SK-N-SH treated with all-trans-retinoic acid at 6 μM for 48 hours (cell line): ENCODE results near the gene SLCO1A2.

ENCODE experiments used
- CSRNP3 ChIP-seq: fragments of 250-450 bp; sonication (Bioruptor Pico); IDR thresholded peaks from 2 replicates; pipeline ENCODE4 v1.5.1; 2021; ENCODE audit warnings: mild to moderate bottlenecking, moderate library complexity
- ISL1 ChIP-seq: fragments of 250-450 bp; sonication (Bioruptor Pico); IDR thresholded peaks from 2 replicates; pipeline ENCODE4 v2.1.2; 2022; ENCODE audit warnings: mild to moderate bottlenecking, moderate library complexity
- OSR1 ChIP-seq: fragments of 250-450 bp; sonication (Bioruptor Pico); IDR thresholded peaks from 2 replicates; pipeline ENCODE4 v1.8.0; 2022; ENCODE audit warnings: moderate library complexity, mild to moderate bottlenecking, inconsistent platforms
- ZFP30 ChIP-seq: fragments of 450-650 bp; formaldehyde crosslinking; IDR thresholded peaks from 2 replicates; pipeline ENCODE4 v1.5.0; 2022; ENCODE audit warnings: mild to moderate bottlenecking, moderate library complexity
- ZNF565 ChIP-seq: fragments of 450-650 bp; formaldehyde crosslinking; conservative IDR thresholded peaks from 2 replicates; pipeline ENCODE4 v1.5.0; 2020; ENCODE audit warnings: low read depth, mild to moderate bottlenecking, moderate library complexity
- TF ChIP-seq, protein P1 (sequence below): fragments of 250-450 bp; sonication (Bioruptor Pico); IDR thresholded peaks from 2 replicates; pipeline ENCODE4 v1.8.0; 2020; ENCODE audit warnings: mild to moderate bottlenecking, moderate library complexity, borderline replicate concordance

DNA sequence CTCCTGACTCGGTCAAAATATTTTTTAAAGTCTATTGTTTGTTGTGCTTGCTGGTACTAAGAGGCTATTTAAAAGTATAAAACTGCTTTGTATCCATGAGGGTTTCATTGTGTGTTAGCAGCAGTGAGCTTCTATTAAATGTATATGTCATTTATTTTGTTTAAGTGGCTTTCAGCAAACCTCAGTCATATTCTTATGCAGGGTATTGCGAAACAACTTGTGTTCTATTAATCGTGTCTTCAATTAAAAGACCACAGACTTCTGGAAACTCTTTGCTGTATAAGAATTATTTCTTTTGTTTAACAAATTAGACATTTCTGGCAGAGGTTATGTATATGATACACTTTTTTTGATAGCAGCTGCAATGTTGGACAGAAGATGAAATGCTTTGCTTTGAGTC is 44.5 kb upstream of the SLCO1A2 start:
- TF ChIP-seq ISL1 (CRISPR knock-in tag) (no peak), ZFP30 (CRISPR knock-in tag) (no peak), ZNF565 (CRISPR knock-in tag) (no peak), CSRNP3 (CRISPR knock-in tag) (no peak), OSR1 (CRISPR knock-in tag) (no peak)
- TF ChIP-seq, protein P1, sequence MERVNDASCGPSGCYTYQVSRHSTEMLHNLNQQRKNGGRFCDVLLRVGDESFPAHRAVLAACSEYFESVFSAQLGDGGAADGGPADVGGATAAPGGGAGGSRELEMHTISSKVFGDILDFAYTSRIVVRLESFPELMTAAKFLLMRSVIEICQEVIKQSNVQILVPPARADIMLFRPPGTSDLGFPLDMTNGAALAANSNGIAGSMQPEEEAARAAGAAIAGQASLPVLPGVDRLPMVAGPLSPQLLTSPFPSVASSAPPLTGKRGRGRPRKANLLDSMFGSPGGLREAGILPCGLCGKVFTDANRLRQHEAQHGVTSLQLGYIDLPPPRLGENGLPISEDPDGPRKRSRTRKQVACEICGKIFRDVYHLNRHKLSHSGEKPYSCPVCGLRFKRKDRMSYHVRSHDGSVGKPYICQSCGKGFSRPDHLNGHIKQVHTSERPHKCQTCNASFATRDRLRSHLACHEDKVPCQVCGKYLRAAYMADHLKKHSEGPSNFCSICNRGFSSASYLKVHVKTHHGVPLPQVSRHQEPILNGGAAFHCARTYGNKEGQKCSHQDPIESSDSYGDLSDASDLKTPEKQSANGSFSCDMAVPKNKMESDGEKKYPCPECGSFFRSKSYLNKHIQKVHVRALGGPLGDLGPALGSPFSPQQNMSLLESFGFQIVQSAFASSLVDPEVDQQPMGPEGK: no peak
